Osteocyte (in vitro differentiated cells): ENCODE measurements around the gene TIPIN. TPM values are rescaled to one million over a fixed set of nuclear protein-coding genes. Genes with fewer than 3 reads are reported as not detected.

ENCODE experiments used
- DNase-seq: peaks from one replicate; pipeline ENCODE4 v3.0.0; 2021; ENCODE audit warnings: mixed read lengths; ENCODE audit not compliant: unreplicated experiment; ENCODE audit errors: extremely low spot score
- H3K27ac Mint-ChIP-seq: one replicate; pipeline ENCODE4 v1.8.0; 2021; ENCODE audit warnings: mild to moderate bottlenecking, mixed read lengths; ENCODE audit not compliant: unreplicated experiment
- H3K27me3 Mint-ChIP-seq: one replicate; pipeline ENCODE4 v1.8.0; 2021; ENCODE audit warnings: mixed read lengths; ENCODE audit not compliant: unreplicated experiment
- H3K36me3 Mint-ChIP-seq: one replicate; pipeline ENCODE4 v1.8.0; 2021; ENCODE audit warnings: mixed read lengths; ENCODE audit not compliant: unreplicated experiment
- H3K4me1 Mint-ChIP-seq: one replicate; pipeline ENCODE4 v1.8.0; 2021; ENCODE audit warnings: mixed read lengths; ENCODE audit not compliant: unreplicated experiment
- H3K4me3 Mint-ChIP-seq: one replicate; pipeline ENCODE4 v1.8.0; 2021; ENCODE audit warnings: mild to moderate bottlenecking, moderate library complexity, mixed read lengths; ENCODE audit not compliant: unreplicated experiment
- H3K9me3 Mint-ChIP-seq: one replicate; pipeline ENCODE4 v1.8.0; 2021; ENCODE audit warnings: mixed read lengths; ENCODE audit not compliant: unreplicated experiment
- total RNA-seq: library from RNA; stranded (reverse); gene quantifications from 2 replicates; pipeline ENCODE4 v1.2.1, GENCODE V29; 2021
- TF ChIP-seq, protein P1 (sequence below): fragments of 200-600 bp; sonication (generic); IDR thresholded peaks from 2 replicates; pipeline ENCODE4 v1.5.0; 2021; ENCODE audit warnings: antibody characterized with exemption, mild to moderate bottlenecking, moderate library complexity

TIPIN gene
- total RNA-seq, 1 donor from 2014 or later: 8.0 TPM

GRCh38 chr15:66293419-66294156, 62.9 kb downstream of the TIPIN start, which contains the start of gene DIS3L:
Gene DIS3L (plus strand): TSS chr15:66293568. CDS start chr15:66293597, 29 bp downstream.
- peak within 1 kb of the TSS; percentile 77 for H3K4me3 Mint-ChIP-seq
- H3K27ac Mint-ChIP-seq: peak within 1 kb of the TSS; percentile 84
- no peaks in the 10 kb centered on the region for H3K9me3 Mint-ChIP-seq

GRCh38 chr15:66292571-66293418, 63.7 kb downstream of the TIPIN start:
- no peaks in the 10 kb centered on the region for H3K36me3 Mint-ChIP-seq
- no peaks in the 10 kb centered on the region for H3K9me3 Mint-ChIP-seq
- peaks cover 30% of the 10 kb centered on the region for H3K4me1 Mint-ChIP-seq
- TF ChIP-seq, protein P1, sequence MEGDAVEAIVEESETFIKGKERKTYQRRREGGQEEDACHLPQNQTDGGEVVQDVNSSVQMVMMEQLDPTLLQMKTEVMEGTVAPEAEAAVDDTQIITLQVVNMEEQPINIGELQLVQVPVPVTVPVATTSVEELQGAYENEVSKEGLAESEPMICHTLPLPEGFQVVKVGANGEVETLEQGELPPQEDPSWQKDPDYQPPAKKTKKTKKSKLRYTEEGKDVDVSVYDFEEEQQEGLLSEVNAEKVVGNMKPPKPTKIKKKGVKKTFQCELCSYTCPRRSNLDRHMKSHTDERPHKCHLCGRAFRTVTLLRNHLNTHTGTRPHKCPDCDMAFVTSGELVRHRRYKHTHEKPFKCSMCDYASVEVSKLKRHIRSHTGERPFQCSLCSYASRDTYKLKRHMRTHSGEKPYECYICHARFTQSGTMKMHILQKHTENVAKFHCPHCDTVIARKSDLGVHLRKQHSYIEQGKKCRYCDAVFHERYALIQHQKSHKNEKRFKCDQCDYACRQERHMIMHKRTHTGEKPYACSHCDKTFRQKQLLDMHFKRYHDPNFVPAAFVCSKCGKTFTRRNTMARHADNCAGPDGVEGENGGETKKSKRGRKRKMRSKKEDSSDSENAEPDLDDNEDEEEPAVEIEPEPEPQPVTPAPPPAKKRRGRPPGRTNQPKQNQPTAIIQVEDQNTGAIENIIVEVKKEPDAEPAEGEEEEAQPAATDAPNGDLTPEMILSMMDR: no peak
- no peak for DNase-seq
- H3K27ac Mint-ChIP-seq: peak overlapping the region; percentile 38
- H3K27me3 Mint-ChIP-seq: no peaks in the 10 kb centered on the region
- H3K4me3 Mint-ChIP-seq: peak overlapping the region; percentile 69

More at GRCh38 chr15:66293419-66294156, 62.9 kb downstream of the TIPIN start, which contains the start of gene DIS3L:
- H3K36me3 Mint-ChIP-seq: peaks cover 2% of the 10 kb centered on the region
- peaks cover 30% of the 10 kb centered on the region for H3K4me1 Mint-ChIP-seq
- TF ChIP-seq, protein P1: no peak
- DNase-seq: peak; percentile 86
- no peaks in the 10 kb centered on the region for H3K27me3 Mint-ChIP-seq

GRCh38 chr15:66291816-66292570, 64.5 kb downstream of the TIPIN start:
- DNase-seq: no peak
- Mint-ChIP-seq H3K36me3 (no peaks in the 10 kb centered on the region), H3K4me1 (peaks cover 32% of the 10 kb centered on the region), H3K27ac (no peak overlapping the region), H3K9me3 (no peaks in the 10 kb centered on the region), H3K27me3 (no peaks in the 10 kb centered on the region), H3K4me3 (peak overlapping the region; percentile 69)
- TF ChIP-seq, protein P1: no peak

DNA sequence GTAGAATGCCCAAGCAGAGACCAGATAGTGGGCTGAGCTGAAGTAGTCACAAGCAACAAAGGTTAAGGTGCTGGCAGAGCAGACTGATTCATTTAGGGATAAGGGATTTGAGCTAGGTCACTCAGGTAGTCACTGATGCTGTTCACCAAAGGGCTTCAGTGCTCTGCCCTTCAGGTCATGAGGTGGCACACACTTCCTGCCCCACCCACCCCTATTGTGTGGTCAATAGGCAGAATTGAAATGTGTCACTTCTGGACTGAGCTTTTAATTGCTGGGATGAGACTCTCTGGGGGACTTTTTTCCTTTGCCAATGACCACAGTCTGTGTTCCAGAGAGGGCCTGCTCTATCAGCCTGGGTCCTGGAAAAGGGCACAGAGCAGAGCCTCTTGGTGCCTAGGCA, 66.0 kb downstream of the TIPIN start:
- Mint-ChIP-seq H3K36me3 (no peaks in the 10 kb centered on the region), H3K4me1 (peaks cover 28% of the 10 kb centered on the region), H3K9me3 (no peaks in the 10 kb centered on the region), H3K27ac (no peak overlapping the region), H3K27me3 (no peaks in the 10 kb centered on the region), H3K4me3 (no peak overlapping the region)
- no peak for DNase-seq
- TF ChIP-seq, protein P1: no peak
